Endometrial microvascular endothelial cells (primary cell): Measurements from ENCODE around the gene CENPP. TPM values are rescaled to one million over a fixed set of nuclear protein-coding genes. Genes with fewer than 3 reads are reported as not detected.

Experiments
- in situ Hi-C: cut with HindIII; loops from 2 replicates; pipeline ENCODE4 v1.10.0; 2017; ENCODE audit warnings: low sequenced_read_pairs, low pct_unique_long_range_greater_than_20kb; ENCODE audit errors: inconsistent ontology term
- total RNA-seq: library from RNA; depleted of rRNA; stranded (reverse); fragments of >200 nt; gene quantifications from one replicate; pipeline ENCODE4 v1.2.3, GENCODE V29; 2015; ENCODE audit errors: inconsistent ontology term

CENPP gene
- total RNA-seq, 1 donor from 2014 or later = 3.6 TPM

- in situ Hi-C loops = no loop called here
Observed at GRCh38 chr9:92492781-92493401, 167.1 kb downstream of the CENPP start.

DNA sequence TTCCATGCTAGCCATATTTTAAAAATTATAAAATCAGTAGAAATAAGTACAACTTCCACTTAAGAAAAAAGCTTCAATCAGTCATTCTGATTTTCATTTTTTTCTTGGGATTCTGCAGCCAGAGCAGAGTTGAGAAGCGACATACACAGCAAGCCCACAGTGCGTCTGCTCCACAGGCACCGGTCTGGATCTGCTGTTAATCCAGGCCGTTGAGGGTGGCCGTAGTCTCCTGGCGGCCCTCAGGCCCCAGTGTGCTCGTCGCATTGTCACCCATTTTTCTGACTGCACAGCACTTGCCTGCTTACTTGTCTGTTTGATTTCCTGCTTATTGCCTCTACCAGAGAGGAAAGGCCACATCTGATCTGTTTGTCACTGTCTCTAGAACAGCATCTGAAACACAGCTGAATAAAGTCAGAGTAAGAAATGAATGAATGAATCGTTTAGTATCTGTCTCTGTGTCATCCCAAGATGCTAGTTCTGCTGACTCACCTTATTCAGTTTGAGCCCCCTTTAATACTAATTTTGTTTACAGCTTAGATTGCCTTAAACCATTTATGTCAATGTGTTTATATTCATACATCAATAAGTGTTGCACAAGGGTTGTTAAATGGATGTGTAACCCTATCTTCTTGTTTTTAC is 168.1 kb downstream of the CENPP start:
- in situ Hi-C loops = no loop called here

DNA sequence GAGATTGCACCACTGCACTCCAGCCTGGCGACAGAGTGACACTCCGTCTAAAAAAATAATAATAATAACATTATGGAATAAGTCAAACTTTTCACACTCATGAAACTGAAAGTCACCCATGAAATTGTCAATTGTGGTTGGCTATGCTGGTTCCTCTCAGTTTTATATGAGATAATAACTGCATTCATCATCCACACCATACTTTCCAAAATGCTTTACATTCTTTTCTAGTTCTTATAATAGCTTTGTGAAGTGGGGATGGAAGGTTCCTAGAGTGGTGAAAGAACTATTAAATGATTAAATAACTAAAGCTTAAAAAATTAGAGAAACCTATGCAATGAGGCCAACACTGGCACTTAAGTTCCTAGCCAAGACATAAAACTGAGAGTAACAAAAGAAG is 169.1 kb downstream of the CENPP start:
- in situ Hi-C loops = no loop called here

DNA sequence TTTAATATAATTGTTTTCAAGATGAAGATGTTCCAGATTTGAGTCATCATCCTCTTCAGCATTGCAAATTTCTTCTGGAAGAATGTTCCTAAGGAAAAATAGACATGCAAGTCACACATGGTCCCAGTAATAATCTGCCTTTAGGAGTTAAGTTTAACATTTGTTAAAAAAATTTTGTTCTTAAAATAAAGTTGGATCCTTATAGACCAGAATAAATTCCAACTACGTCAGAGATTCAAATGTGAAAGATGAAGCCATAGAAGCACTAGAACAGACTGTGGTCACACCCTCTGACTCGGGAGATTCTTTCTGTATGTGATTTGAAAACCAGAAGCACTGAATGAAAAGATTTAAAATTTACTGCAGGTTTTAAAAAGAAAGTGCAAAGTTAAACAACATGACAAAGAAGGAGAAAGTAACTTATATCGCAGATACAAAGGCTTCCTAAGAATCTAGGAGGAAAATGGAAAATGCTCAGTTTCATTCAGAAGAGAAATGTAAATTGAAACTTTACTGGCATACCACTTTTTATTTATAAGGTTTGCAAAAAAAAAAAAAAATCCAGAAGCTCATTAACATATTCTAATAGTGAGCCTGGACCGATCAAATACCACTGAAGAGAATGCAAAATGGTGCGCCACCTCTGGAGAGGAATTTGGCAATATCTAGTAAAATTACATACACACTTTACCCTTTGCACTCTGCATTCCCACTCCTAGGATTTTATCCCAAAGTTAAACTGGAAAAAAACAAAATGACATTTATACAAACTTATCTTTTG is 170.8 kb downstream of the CENPP start:
- in situ Hi-C loops = no loop called here

GRCh38 chr9:92499701-92500100 is 173.9 kb downstream of the CENPP start:
- in situ Hi-C loops = no loop called here

DNA sequence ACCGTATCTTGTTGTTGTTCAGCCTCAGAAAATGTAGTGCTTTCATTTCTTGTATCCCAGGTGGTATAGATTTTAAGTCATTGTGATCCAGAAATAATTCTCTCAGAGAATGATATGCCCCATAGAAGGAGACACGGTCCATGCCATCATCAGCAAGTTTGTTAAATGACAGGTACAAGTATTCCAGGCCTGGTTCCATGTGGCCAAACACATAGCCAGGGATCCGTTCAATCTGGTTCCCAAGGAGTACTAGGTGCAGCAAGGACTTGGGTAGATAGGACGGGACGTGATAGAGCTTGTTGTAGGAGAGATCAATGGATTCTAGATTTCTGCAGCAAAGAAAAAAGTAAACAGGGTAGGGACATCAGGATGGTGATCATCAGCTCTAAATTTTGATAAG is 175.0 kb downstream of the CENPP start:
- in situ Hi-C loops = no loop called here

DNA sequence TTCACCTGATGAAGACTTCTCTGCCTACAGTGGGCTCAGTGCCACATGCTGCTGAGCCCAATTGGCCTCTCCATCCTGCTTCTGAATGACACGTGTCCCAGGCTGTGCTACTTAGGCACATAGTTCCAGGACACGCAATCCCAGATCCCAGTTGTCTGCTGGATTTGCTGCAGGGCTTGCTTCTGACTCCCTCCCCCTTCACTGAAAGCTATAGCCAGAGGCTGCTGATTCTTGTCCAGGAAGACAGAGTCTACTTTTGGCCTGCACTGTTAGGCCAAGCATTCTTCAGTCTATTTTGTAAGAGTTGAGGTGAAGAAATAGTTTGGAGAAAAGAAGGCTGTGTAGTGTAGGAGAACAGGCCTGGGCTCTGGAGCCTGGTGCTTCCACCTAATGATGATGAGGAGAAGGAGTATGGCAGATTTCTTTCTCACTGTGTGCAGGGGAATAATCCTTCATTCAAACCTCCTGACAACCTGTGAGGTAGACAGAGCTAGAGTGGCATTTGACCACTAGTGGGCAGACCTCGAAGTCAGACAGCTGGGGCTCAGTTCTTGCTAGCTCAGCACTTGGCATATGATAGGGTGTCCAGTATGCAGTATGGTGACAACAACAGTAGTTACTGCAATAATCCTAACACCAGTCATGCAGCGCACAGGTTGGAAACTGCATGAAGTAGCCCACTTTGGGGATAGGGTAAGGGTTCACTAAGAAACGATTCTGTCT is 176.1 kb downstream of the CENPP start:
- in situ Hi-C loops = no loop called here

DNA sequence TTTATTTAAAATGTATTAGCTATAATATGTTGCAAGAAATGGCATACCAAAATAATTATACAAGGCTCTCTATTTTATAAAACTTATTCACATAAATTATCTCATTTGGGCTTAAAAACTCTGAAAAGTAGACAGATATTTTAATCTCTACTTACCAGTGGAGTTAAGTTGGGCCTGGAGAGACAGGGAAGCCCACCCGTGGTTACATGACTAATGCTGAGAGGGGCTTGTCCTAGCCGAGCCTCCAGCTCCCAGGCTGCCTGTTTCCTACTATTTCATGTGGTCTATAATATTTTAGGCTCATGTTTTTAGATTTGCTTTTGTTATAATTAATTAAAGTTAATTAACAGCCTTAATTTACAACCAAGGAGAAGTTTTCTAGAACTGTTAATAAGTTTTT is 177.4 kb downstream of the CENPP start:
- in situ Hi-C loops = no loop called here

DNA sequence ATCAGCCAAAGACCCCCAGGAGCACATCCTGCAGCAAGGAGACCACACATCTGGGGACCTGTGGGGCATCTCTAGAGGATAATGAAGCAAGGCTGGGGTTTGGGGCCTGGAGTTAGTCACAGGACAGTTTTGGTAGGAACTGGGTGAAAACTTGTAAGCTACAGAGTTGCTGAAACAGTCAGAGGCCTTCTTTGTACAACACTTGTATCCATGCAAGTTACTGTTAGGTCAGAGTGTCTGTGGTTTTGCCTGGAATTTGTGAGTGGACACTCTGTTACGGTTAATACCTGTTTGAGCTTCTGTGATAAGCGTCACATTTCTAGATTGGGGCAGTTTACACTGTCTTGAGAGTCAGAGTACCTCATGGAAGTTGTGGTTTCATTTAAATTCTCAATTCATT is 179.1 kb downstream of the CENPP start:
- in situ Hi-C loops = no loop called here

- in situ Hi-C loops = no loop called here
Observed at GRCh38 chr9:92506184-92506857, 180.6 kb downstream of the CENPP start.

DNA sequence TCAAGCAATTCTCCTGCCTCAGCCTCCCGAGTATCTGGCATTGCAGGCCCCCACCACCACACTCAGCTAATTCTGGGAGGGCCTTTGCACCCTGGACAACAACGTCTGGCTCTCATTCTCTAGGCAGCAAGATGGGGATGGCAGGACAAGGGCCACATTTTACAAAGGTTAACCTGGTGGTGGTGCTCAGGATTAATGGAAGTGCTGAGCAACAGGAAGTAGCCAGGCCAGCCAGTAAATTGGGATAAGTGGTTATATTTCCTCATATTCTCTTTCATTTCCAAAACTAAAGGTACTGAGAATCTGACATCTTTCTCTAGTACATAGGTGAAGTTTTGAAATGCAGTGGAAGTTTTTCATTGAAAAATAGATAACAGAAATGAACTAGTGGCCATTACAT is 181.3 kb downstream of the CENPP start:
- in situ Hi-C loops = no loop called here

DNA sequence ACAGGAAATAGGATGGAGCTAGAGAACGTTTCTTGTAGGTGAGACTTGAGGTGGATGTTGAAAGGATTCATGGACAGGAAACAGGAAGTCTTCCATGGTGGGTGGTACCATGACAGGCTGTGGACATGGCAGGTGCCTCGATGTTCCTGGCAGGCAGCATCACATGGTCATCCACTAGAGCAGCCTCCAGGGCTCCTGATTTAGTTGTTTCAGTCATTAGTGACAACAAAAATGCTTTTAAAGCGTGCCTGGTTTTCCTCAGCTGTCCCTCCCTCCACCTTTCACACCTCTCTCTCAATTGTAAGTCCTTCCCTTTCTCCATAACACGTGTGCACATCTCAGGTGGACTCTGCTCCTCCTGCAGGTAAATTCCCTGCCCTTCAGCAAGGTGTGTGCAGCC is 181.7 kb downstream of the CENPP start:
- in situ Hi-C loops = no loop called here

- in situ Hi-C loops = no loop called here
Observed at GRCh38 chr9:92508018-92508820, 182.5 kb downstream of the CENPP start.

DNA sequence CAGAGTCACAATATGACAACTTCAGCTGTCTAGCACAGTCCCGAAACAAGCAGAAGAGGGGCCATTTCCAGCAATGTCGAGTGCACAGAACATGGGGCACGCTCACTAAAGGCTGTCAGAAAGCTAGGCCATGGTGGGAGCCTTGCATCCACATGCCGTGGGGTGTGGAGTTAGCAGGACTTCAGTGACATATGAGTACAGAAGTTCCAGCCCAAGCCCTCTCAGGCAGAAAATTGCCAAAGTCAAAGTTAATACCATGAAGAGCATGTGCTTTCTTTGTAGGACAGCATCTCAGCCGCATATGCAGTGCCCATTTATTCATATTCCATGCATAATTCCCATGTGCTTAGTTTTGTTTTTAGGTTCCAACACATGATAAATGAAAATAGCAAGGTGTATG is 183.3 kb downstream of the CENPP start:
- in situ Hi-C loops = no loop called here

DNA sequence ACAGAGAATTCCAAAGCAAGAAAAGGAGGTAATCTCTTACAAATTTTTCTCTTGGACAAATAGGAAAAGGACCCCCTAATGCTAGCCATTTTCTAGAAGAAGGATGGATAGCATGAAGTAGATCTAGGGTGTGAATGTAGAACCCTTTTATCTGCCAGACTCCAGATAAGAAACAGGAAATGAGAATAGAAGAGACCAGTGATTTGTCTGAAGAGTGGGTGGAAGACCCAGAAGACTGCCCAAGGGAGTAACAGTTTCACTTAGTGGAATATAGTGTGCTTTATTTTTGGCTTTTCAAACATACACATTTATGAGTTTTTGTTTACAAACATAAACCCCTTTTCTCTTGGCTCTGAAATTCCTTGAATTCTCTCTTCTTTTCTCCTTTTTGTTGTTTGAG is 185.0 kb downstream of the CENPP start:
- in situ Hi-C loops = no loop called here

- in situ Hi-C loops = no loop called here
Observed at GRCh38 chr9:92512622-92513021, 186.9 kb downstream of the CENPP start.

GRCh38 chr9:92513349-92513748 is 187.6 kb downstream of the CENPP start:
- in situ Hi-C loops = no loop called here

DNA sequence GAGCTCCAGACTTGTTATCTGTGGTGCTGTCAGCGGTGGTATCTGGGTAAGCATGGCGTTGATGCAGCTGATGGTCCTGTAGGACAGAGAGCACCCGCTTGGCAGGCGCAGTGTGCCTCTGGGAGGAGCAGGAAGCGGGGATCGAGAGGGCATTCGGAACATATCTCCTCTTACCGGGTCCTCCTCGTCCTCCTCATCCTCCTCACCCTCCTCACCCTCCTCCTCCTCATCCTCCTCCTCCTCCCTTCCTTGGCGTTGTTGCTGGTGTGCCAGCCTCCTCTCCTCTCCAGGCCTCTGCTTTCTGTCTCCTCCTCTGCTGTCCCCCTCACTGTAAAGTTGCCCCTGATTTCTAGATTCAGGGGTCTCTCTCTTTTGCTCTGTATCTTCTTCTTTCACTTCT is 188.9 kb downstream of the CENPP start:
- in situ Hi-C loops = no loop called here
